ENCODE measurements around the gene ERICH2. TPM values are rescaled to one million over a fixed set of nuclear protein-coding genes. Genes with fewer than 3 reads are reported as not detected.

Gene ERICH2
- total and polyA plus RNA-seq, 2 of the 13 experiments (the other 11 are each of a cell fraction or from before 2014, with no cell fraction given) = not detected

- TF ChIP-seq ZNF580 (CRISPR knock-in tag; IDR thresholded peaks at IDR 0.05; ENCODE audit: borderline replicate concordance, low read depth) (0 out of 2 replicates have a peak, but pooled peaks have one; percentile 52), ZBTB43 (CRISPR knock-in tag; conservative IDR thresholded peaks at IDR 0.05) (0 out of 2 replicates have a peak, but pooled peaks have one; percentile 35), ZC3H4 (CRISPR knock-in tag; IDR thresholded peaks at IDR 0.05; ENCODE audit: borderline replicate concordance) (no peak), ETV5 (CRISPR knock-in tag; IDR thresholded peaks at IDR 0.05; ENCODE audit: borderline replicate concordance) (peak; percentile 21; the same call in 1 of the 2 replicates), ATF7-NPFF (CRISPR knock-in tag; IDR thresholded peaks at IDR 0.05; ENCODE audit: low read depth) (peak; percentile 73; the same call in 1 of the 2 replicates), ZNF781 (CRISPR knock-in tag; IDR thresholded peaks at IDR 0.05; ENCODE audit: borderline replicate concordance, not compliant biosample characterization) (peak; percentile 72), RXRB (CRISPR knock-in tag; IDR thresholded peaks at IDR 0.05; ENCODE audit: borderline replicate concordance) (0 out of 2 replicates have a peak, but pooled peaks have one; percentile 20), SNAPC2 (CRISPR knock-in tag; IDR thresholded peaks at IDR 0.05) (0 out of 2 replicates have a peak, but pooled peaks have one; percentile 28), FOXO4 (CRISPR knock-in tag; conservative IDR thresholded peaks at IDR 0.05) (0 out of 2 replicates have a peak, but pooled peaks have one; percentile 42), EHMT2 (IDR thresholded peaks at IDR 0.05; ENCODE audit: borderline replicate concordance, low read depth, low read length) (peak; percentile 93), CHCHD3 (CRISPR knock-in tag; IDR thresholded peaks at IDR 0.05) (0 out of 2 replicates have a peak, but pooled peaks have one; percentile 49), TGIF2 (CRISPR knock-in tag; IDR thresholded peaks at IDR 0.05) (peak; percentile 79; the same call in 1 of the 2 replicates), PCBP1 (IDR thresholded peaks at IDR 0.05; ENCODE audit: borderline replicate concordance, low read depth, low read length) (no peak), ZBTB49 (CRISPR knock-in tag; IDR thresholded peaks at IDR 0.05; ENCODE audit: borderline replicate concordance) (0 out of 2 replicates have a peak, but pooled peaks have one; percentile 52), ZNF615 (CRISPR knock-in tag; IDR thresholded peaks at IDR 0.05; ENCODE audit: borderline replicate concordance) (0 out of 2 replicates have a peak, but pooled peaks have one; percentile 34), XRCC5 (optimal IDR thresholded peaks at IDR 0.05; ENCODE audit: low read length) (peak; percentile 43), ZSCAN20 (CRISPR knock-in tag; IDR thresholded peaks at IDR 0.05; ENCODE audit: borderline replicate concordance) (no peak), HOXA9 (CRISPR knock-in tag; IDR thresholded peaks at IDR 0.05; ENCODE audit: borderline replicate concordance) (peak; percentile 61; the same call in 1 of the 2 replicates), ZNF230 (CRISPR knock-in tag; IDR thresholded peaks at IDR 0.05) (0 out of 2 replicates have a peak, but pooled peaks have one; percentile 38), ERF (CRISPR knock-in tag; IDR thresholded peaks at IDR 0.05) (peak; percentile 69; the same call in 1 of the 2 replicates), ZNF768 (CRISPR knock-in tag; IDR thresholded peaks at IDR 0.05) (no peak)
Observed at GRCh38 chr2:170813611-170814532, 43.7 kb downstream of the ERICH2 start (continued).
